H1 (cell line): ENCODE data around the gene SNAPIN. TPM values are rescaled to one million over a fixed set of nuclear protein-coding genes. Genes with fewer than 3 reads are reported as not detected.
A peak's percentile ranks its signal among the peaks of the same experiment; 100 is the strongest.

Experiments
- CTCF ChIA-PET: fragments of 300-600 bp; sonication (Branson Sonifier 250); formaldehyde crosslinking; loops from one replicate; lab custom pipeline; 2021; ENCODE audit not compliant: partially characterized antibody; lab: Charles Lee
- POLR2A ChIA-PET: fragments of 300-600 bp; sonication (Branson Sonifier 250); formaldehyde crosslinking; loops from one replicate; lab custom pipeline; 2021; ENCODE audit warnings: inconsistent platforms; ENCODE audit not compliant: partially characterized antibody; lab: Charles Lee
- DNase-seq, 2 experiments: peaks; one replicate each; pipeline versions ENCODE4 v3.0.0 to v3.0.0-alpha.2; 2010 to 2022; ENCODE audit warnings: low spot score in 2 of 2, low read depth in 1 of 2, mixed read lengths in 1 of 2
- FAIRE-seq: peaks from 2 replicates; lab custom pipeline; 2011; peaks lifted over from hg19 to GRCh38; lab: Jason Lieb, UNC
- H2AFZ ChIP-seq: 2 replicates; pipeline ENCODE4 v1.8.1; 2012; ENCODE audit warnings: low read length, inconsistent platforms
- H2AK5ac ChIP-seq: 2 replicates; pipeline ENCODE4 v1.6.1; 2013; ENCODE audit warnings: low read depth, low read length
- H2BK120ac ChIP-seq: replicated peaks from 2 replicates; pipeline ENCODE3; 2013; ENCODE audit warnings: low read depth, low read length, inconsistent platforms
- H2BK12ac ChIP-seq: 2 replicates; pipeline ENCODE4 v1.6.1; 2013; ENCODE audit warnings: low read depth, low read length
- H2BK15ac ChIP-seq: 2 replicates; pipeline ENCODE4 v1.6.1; 2013; ENCODE audit warnings: low read length
- H2BK20ac ChIP-seq: 2 replicates; pipeline ENCODE4 v1.6.1; 2013; ENCODE audit warnings: low read length
- H2BK5ac ChIP-seq: 2 replicates; pipeline ENCODE4 v1.6.1; 2013; ENCODE audit warnings: low read depth, low read length
- H3K14ac ChIP-seq: 2 replicates; pipeline ENCODE4 v1.6.1; 2013; ENCODE audit warnings: inconsistent platforms; ENCODE audit not compliant: insufficient read length
- H3K18ac ChIP-seq: 2 replicates; pipeline ENCODE4 v1.6.1; 2013; ENCODE audit warnings: low read length; ENCODE audit errors: extremely low read depth
- H3K23ac ChIP-seq: 2 replicates; pipeline ENCODE4 v1.6.1; 2013; ENCODE audit warnings: inconsistent platforms; ENCODE audit not compliant: insufficient read length
- H3K23me2 ChIP-seq: 2 replicates; pipeline ENCODE4 v1.6.1; 2013; ENCODE audit warnings: low read depth, low read length
- H3K27ac ChIP-seq: 2 replicates; pipeline ENCODE4 v1.6.1; 2011; ENCODE audit warnings: low read depth, low read length, inconsistent platforms
- H3K27me3 ChIP-seq, 4 experiments: replicated peaks in 1 of 4; 1 replicate in 1 of 4; 2 replicates in 3 of 4; pipeline versions ENCODE4 v1.6.1 to v1.8.1; 2011 to 2013; ENCODE audit warnings: low read length in 3 of 4, mild to moderate bottlenecking in 3 of 4, inconsistent platforms in 2 of 4, mixed read lengths in 2 of 4, moderate library complexity in 1 of 4; ENCODE audit not compliant: control insufficient read depth in 3 of 4, insufficient read depth in 3 of 4; ENCODE audit errors: extremely low read depth in 1 of 4
- H3K36me3 ChIP-seq, 4 experiments: 2 replicates each; pipeline versions ENCODE4 v1.6.1 to v1.8.1; 2011 to 2013; ENCODE audit warnings: mild to moderate bottlenecking in 4 of 4, low read length in 3 of 4, moderate library complexity in 2 of 4, control low read depth in 1 of 4, inconsistent platforms in 1 of 4; ENCODE audit not compliant: insufficient read depth in 4 of 4, control insufficient read depth in 2 of 4
- H3K4ac ChIP-seq: replicated peaks from 2 replicates; pipeline ENCODE3; 2013; ENCODE audit warnings: low read length, low read depth, mixed read lengths, inconsistent platforms; ENCODE audit not compliant: insufficient read length
- H3K4me1 ChIP-seq, 4 experiments: replicated peaks in 1 of 4; 1 replicate in 1 of 4; 2 replicates in 3 of 4; pipeline versions ENCODE4 v1.6.1 to v1.8.1; 2011 to 2013; ENCODE audit warnings: low read length in 3 of 4, inconsistent platforms in 2 of 4, mixed read lengths in 1 of 4; ENCODE audit not compliant: insufficient read depth in 4 of 4, control insufficient read depth in 3 of 4
- H3K4me2 ChIP-seq, 2 experiments: 2 replicates each; pipeline versions ENCODE4 v1.6.1 to v1.8.1; 2011 to 2013; ENCODE audit warnings: low read depth in 2 of 2, low read length in 2 of 2, control low read depth in 1 of 2, inconsistent platforms in 1 of 2, mild to moderate bottlenecking in 1 of 2; ENCODE audit not compliant: insufficient read depth in 1 of 2
- H3K4me3 ChIP-seq, 4 experiments: fragments of 200-600, 300-600 bp in 1 of 4; sonication (generic), shearing (Covaris generic), sonication (Bioruptor Twin) in 1 of 4; 2 replicates each; pipeline versions ENCODE4 v1.5.1 to v1.8.1; 2011 to 2016; ENCODE audit warnings: low read length in 4 of 4, low read depth in 3 of 4, control low read depth in 2 of 4, inconsistent platforms in 2 of 4, mild to moderate bottlenecking in 2 of 4, mixed read lengths in 1 of 4, moderate library complexity in 1 of 4; ENCODE audit not compliant: insufficient read depth in 2 of 4; ENCODE audit errors: extremely low read depth in 1 of 4
- H3K56ac ChIP-seq: replicated peaks from 2 replicates; pipeline ENCODE3; 2013; ENCODE audit warnings: low read depth, mild to moderate bottlenecking, mixed read lengths, low read length, inconsistent platforms; ENCODE audit not compliant: insufficient read length
- H3K79me1 ChIP-seq: 2 replicates; pipeline ENCODE4 v1.6.1; 2013; ENCODE audit warnings: low read depth, low read length, control low read depth
- H3K79me2 ChIP-seq, 2 experiments: 2 replicates each; pipeline versions ENCODE4 v1.6.1 to v1.8.1; 2012 to 2013; ENCODE audit warnings: low read length in 2 of 2, mild to moderate bottlenecking in 2 of 2, inconsistent platforms in 1 of 2; ENCODE audit not compliant: insufficient read depth in 2 of 2, control insufficient read depth in 1 of 2
- H3K9ac ChIP-seq, 4 experiments: replicated peaks in 1 of 4; 1 replicate in 1 of 4; 2 replicates in 3 of 4; pipeline versions ENCODE4 v1.6.1 to v1.8.1; 2011 to 2013; ENCODE audit warnings: low read depth in 3 of 4, low read length in 3 of 4, control low read depth in 2 of 4, mild to moderate bottlenecking in 2 of 4, moderate library complexity in 2 of 4, inconsistent platforms in 1 of 4; ENCODE audit errors: extremely low read depth in 1 of 4
- H3K9me3 ChIP-seq, 2 experiments: 2 replicates each; pipeline versions ENCODE4 v1.6.1 to v1.8.1; 2012 to 2013; ENCODE audit warnings: mild to moderate bottlenecking in 2 of 2, moderate library complexity in 2 of 2, control low read depth in 1 of 2, inconsistent platforms in 1 of 2, low read depth in 1 of 2, low read length in 1 of 2, mixed read lengths in 1 of 2; ENCODE audit not compliant: insufficient read depth in 2 of 2
- H4K20me1 ChIP-seq, 2 experiments: replicated peaks in 1 of 2; 2 replicates each; pipeline versions ENCODE3 to v1.8.1; 2011 to 2013; ENCODE audit warnings: inconsistent platforms in 2 of 2, low read length in 2 of 2, mild to moderate bottlenecking in 1 of 2; ENCODE audit not compliant: insufficient read depth in 2 of 2, control insufficient read depth in 1 of 2
- H4K5ac ChIP-seq: 2 replicates; pipeline ENCODE4 v1.6.1; 2013; ENCODE audit warnings: low read length, low read depth, mixed read lengths, inconsistent platforms; ENCODE audit not compliant: insufficient read length
- H4K8ac ChIP-seq: 2 replicates; pipeline ENCODE4 v1.8.0; 2013; ENCODE audit warnings: mild to moderate bottlenecking, moderate library complexity, low read length, inconsistent platforms; ENCODE audit not compliant: insufficient read depth; ENCODE audit errors: extremely low read depth
- H4K91ac ChIP-seq: replicated peaks from 2 replicates; pipeline ENCODE3; 2013; ENCODE audit warnings: low read length, mixed read lengths, inconsistent platforms; ENCODE audit not compliant: insufficient read length
- CBX8 ChIP-seq: fragments of 300-800, 300-1000 bp; sonication (generic); IDR thresholded peaks from 2 replicates; pipeline ENCODE4 v1.7.1; 2016; ENCODE audit warnings: low read depth, low read length, borderline replicate concordance
- FOSL1 ChIP-seq: IDR thresholded peaks from 2 replicates; pipeline ENCODE4 v1.6.1; 2011; ENCODE audit warnings: mild to moderate bottlenecking, low read depth, low read length, moderate library complexity; ENCODE audit not compliant: insufficient read depth
- KDM5A ChIP-seq: fragments of 200-600 bp; IDR thresholded peaks from 2 replicates; pipeline ENCODE4 v1.7.1; 2012; ENCODE audit warnings: mild to moderate bottlenecking, low read length, inconsistent platforms, mixed read lengths
- POLR2AphosphoS5 ChIP-seq: IDR thresholded peaks from 2 replicates; pipeline ENCODE4 v1.6.1; 2011; ENCODE audit warnings: low read depth, low read length
- RAD21 ChIP-seq, 2 experiments: IDR thresholded peaks in 1 of 2; conservative IDR thresholded peaks in 1 of 2; 2 replicates each; pipeline ENCODE4 v1.6.1; 2011; ENCODE audit warnings: low read depth in 2 of 2, low read length in 2 of 2, improper control_type of control experiment in 1 of 2, inconsistent platforms in 1 of 2, mild to moderate bottlenecking in 1 of 2, moderate library complexity in 1 of 2
- RXRA ChIP-seq: IDR thresholded peaks from 2 replicates; pipeline ENCODE4 v1.6.1; 2011; ENCODE audit warnings: low read depth, mild to moderate bottlenecking, low read length, moderate library complexity; ENCODE audit not compliant: insufficient read depth
- SAP30 ChIP-seq: fragments of 300-600 bp; sonication (generic); IDR thresholded peaks from 2 replicates; pipeline ENCODE4 v1.7.1; 2012; ENCODE audit warnings: low read length, moderate library complexity, mild to moderate bottlenecking, inconsistent platforms; ENCODE audit not compliant: insufficient read depth, insufficient replicate concordance
- SIX5 ChIP-seq: IDR thresholded peaks from 2 replicates; pipeline ENCODE4 v1.6.1; 2011; ENCODE audit warnings: mild to moderate bottlenecking, low read depth, low read length
- SP2 ChIP-seq: IDR thresholded peaks from 2 replicates; pipeline ENCODE4 v1.6.1; 2012; ENCODE audit warnings: mild to moderate bottlenecking, low read length, inconsistent platforms
- SP4 ChIP-seq: IDR thresholded peaks from 2 replicates; pipeline ENCODE4 v1.6.1; 2012; ENCODE audit warnings: low read length, inconsistent platforms
- TBP ChIP-seq: IDR thresholded peaks from 2 replicates; pipeline ENCODE4 v1.6.1; 2011; ENCODE audit warnings: low read depth, low read length, improper control_type of control experiment
- WGBS, 2 experiments: shearing (Covaris generic) in 1 of 2; methylation state at CpG; one replicate each; pipeline versions ENCODE4 v1.1.6 to v1.1.7; 2013 to 2015; ENCODE audit warnings: low lambda C conversion rate in 2 of 2, mixed read lengths in 2 of 2, inconsistent platforms in 1 of 2, low coverage in 1 of 2, missing lambda C conversion rate in 1 of 2; ENCODE audit not compliant: insufficient replicate concordance in 2 of 2, insufficient coverage in 1 of 2, insufficient read length in 1 of 2; ENCODE audit errors: extremely low coverage in 1 of 2, missing lambda C conversion rate in 1 of 2; 5-methylcytosine and 5-hydroxymethylcytosine counted together
- polyA plus RNA-seq, 7 experiments: library from polyadenylated mRNA; depleted of rRNA in 3 of 7; stranded (reverse) in 5 of 7; unstranded in 2 of 7; fragments of >200 nt in 5 of 7; fragments of 200-250 nt in 2 of 7; gene quantifications; 1 replicate in 5 of 7; 2 replicates in 1 of 7; 4 replicates in 1 of 7; pipeline versions ENCODE4 v1.2.1 to v1.2.3, GENCODE V29; 2011 to 2013; ENCODE audit warnings: missing spikeins in 2 of 7, mixed read lengths in 2 of 7
- total RNA-seq: library from RNA; stranded (reverse); fragmentation: NEBNext Ultra II Directional; extraction: Animal tissue kit (Norgen Biotek cat#: 25700); gene quantifications from 2 replicates; pipeline ENCODE4 v1.2.1, GENCODE V29; 2021

SNAPIN gene
- total and polyA plus RNA-seq, 2 of the 8 experiments (the other 6 are each of a cell fraction or from before 2014, with no cell fraction given): 25.7 to 31.1 TPM

DNA sequence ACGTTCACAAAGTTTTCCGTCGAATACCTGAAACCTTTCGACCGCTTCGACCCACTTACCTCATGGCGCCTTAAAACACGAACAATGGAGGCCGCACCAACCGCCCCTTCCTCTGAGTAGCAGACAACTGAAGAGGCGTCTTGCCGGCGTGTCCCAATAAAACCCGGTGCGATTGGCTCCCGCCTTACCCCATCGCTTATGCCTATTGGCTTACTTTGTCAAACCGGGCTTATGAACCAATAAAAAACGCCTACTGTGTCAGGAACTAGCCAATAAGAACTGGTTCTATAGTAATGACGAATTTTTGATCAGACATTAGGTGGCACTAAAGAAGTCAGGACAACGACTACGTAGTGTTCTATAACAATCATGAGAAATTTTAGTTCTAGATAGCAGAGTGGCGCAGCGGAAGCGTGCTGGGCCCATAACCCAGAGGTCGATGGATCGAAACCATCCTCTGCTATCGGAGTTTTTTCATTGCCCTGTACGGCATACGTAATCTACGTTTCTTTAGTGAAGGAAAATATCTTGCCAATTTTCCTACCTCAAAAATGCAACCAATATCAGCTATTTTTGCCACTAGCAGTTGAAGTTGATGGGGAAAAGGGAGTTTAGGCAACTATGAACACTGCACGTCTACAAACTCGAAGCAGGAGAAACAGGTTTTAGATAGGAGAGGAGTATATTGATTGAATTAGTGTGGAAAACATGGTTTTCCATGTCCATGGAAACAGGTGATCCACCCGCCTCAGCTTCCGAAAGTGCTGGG is 12.5 kb downstream of the SNAPIN start, which contains the start of gene ILF2:
Gene ILF2 (minus strand): TSS at position 135 of the 769 bp plus-strand sequence. CDS start 71 bp downstream, at position 64.
- H2AFZ ChIP-seq: peak within 1 kb of the TSS; percentile 63
- DNase-seq (peak; percentile 96 to 99), FAIRE-seq (peak; percentile 89)
- peak within 1 kb of the TSS; percentile 95 for H3K27ac ChIP-seq
- H3K23ac ChIP-seq: no peak within 1 kb of the TSS
- peak within 1 kb of the TSS; percentile 73 for H4K5ac ChIP-seq
- no peak within 1 kb of the TSS; the same call in 1 of the 2 replicates for H2BK12ac ChIP-seq
- peaks cover 8% of the 10 kb centered on the region for H3K23me2 ChIP-seq
- H3K36me3 ChIP-seq: peaks cover 29 to 37% (median 36%) of the 10 kb centered on the region in 4 experiments
- peak within 1 kb of the TSS; percentile 80 to 84 for H3K4me2 ChIP-seq
- peak within 1 kb of the TSS; percentile 98 for H4K8ac ChIP-seq
- H2BK20ac ChIP-seq: no peak within 1 kb of the TSS
- 1% methylated on average over 35 of the region's 35 CpGs; no CpG with 5 or more reads in 1 of the 2 experiments for WGBS, 2 experiments
- H3K79me1 ChIP-seq: no peaks in the 10 kb centered on the region; the same call in 1 of the 2 replicates
- peak within 1 kb of the TSS; percentile 27; the same call in 1 of the 2 replicates for H3K18ac ChIP-seq
- no peaks in the 10 kb centered on the region for H3K27me3 ChIP-seq
- H3K14ac ChIP-seq: no peak within 1 kb of the TSS
- H3K4me3 ChIP-seq: peak within 1 kb of the TSS; percentile 89 to 100 (median 99)
- POLR2A ChIA-PET: interaction anchor here (0.5 to 19.8 kb wide), 11 partner anchors 10 to 319 kb away, joined by 3 to 343 read pairs (median 5); partner anchors contain the start of genes CHTOP, INTS3, RPS27 and SLC39A1
- peak within 1 kb of the TSS; percentile 46 for H3K4ac ChIP-seq
- H2BK5ac ChIP-seq: peak within 1 kb of the TSS; percentile 95
- peaks cover 0 to 4% (median 2%) of the 10 kb centered on the region in 4 experiments; a peak in 2 of 7 replicates for H3K4me1 ChIP-seq
- peak within 1 kb of the TSS; percentile 67 for H3K56ac ChIP-seq
- no peak within 1 kb of the TSS for H2BK15ac ChIP-seq
- no peaks in the 10 kb centered on the region for H3K9me3 ChIP-seq
- H4K91ac ChIP-seq: peak within 1 kb of the TSS; percentile 70
- H3K79me2 ChIP-seq: peaks cover 11 to 32% of the 10 kb centered on the region in 2 experiments
- H2AK5ac ChIP-seq: 0 out of 2 replicates have a peak within 1 kb of the TSS, but pooled peaks have one; percentile 60
- CTCF ChIA-PET: interaction anchor here (0.6 to 11.7 kb wide), 5 partner anchors 27 to 224 kb away, joined by 3 to 172 read pairs (median 3); no protein-coding TSS in a partner anchor
- peaks cover 0 to 3% of the 10 kb centered on the region in 2 experiments for H4K20me1 ChIP-seq
- H3K9ac ChIP-seq: peak within 1 kb of the TSS; percentile 97 to 100 (median 100)
- H2BK120ac ChIP-seq: no peak within 1 kb of the TSS
- TF ChIP-seq SP2: peak; percentile 14; the same call in 1 of the 2 replicates
- TF ChIP-seq RAD21 (IDR thresholded peaks at IDR 0.05 in 1 of 2, conservative IDR thresholded peaks at IDR 0.05 in 1 of 2; ENCODE audit: low read depth in 2 of 2, low read length in 2 of 2): no peak
- TF ChIP-seq RXRA: no peak
- TF ChIP-seq POLR2AphosphoS5: peak; percentile 97
- no peak for TF ChIP-seq SP4
- no peak; the same call in 1 of the 2 replicates for TF ChIP-seq KDM5A
- no peak for TF ChIP-seq SAP30
- no peak for TF ChIP-seq FOSL1
- no peak for TF ChIP-seq CBX8
- peak; percentile 100 for TF ChIP-seq TBP
- TF ChIP-seq SIX5: no peak
